SK-N-SH treated with all-trans-retinoic acid at 6 μM for 48 hours (cell line): ENCODE data around the gene RREB1.

Experiments used
- ATAC-seq: fragments of 200-7000 bp; cut with Tn5 transposase; 3 replicates; pipeline ENCODE4 v1.9.1; 2020; ENCODE audit warnings: mild to moderate bottlenecking, moderate library complexity
- ARNTL ChIP-seq: fragments of 450-650 bp; formaldehyde crosslinking; IDR thresholded peaks from 2 replicates; pipeline ENCODE4 v1.5.0; 2020; ENCODE audit warnings: low read depth, mild to moderate bottlenecking, moderate library complexity, borderline replicate concordance
- CREB5 ChIP-seq: fragments of 250-450 bp; sonication (Bioruptor Pico); IDR thresholded peaks from 2 replicates; pipeline ENCODE4 v1.5.1; 2020; ENCODE audit warnings: low read depth, mild to moderate bottlenecking, moderate library complexity
- CSDC2 ChIP-seq: fragments of 250-450 bp; sonication (Bioruptor Pico); IDR thresholded peaks from 2 replicates; pipeline ENCODE4 v1.5.0; 2020; ENCODE audit warnings: mild to moderate bottlenecking, moderate library complexity
- ESRRG ChIP-seq: fragments of 250-450 bp; sonication (Bioruptor Pico); IDR thresholded peaks from 2 replicates; pipeline ENCODE4 v1.6.1; 2021; ENCODE audit warnings: mild to moderate bottlenecking
- GLIS3 ChIP-seq: fragments of 250-450 bp; sonication (Bioruptor Pico); IDR thresholded peaks from 2 replicates; pipeline ENCODE4 v1.5.0; 2020; ENCODE audit warnings: mild to moderate bottlenecking, moderate library complexity
- ISL1 ChIP-seq: fragments of 250-450 bp; sonication (Bioruptor Pico); IDR thresholded peaks from 2 replicates; pipeline ENCODE4 v2.1.2; 2022; ENCODE audit warnings: mild to moderate bottlenecking, moderate library complexity
- POU6F1 ChIP-seq: fragments of 250-450 bp; sonication (Bioruptor Pico); IDR thresholded peaks from 2 replicates; pipeline ENCODE4 v1.8.0; 2021; ENCODE audit warnings: low read depth, mild to moderate bottlenecking, moderate library complexity, borderline replicate concordance
- PPARA ChIP-seq: fragments of 250-450 bp; sonication (Bioruptor Pico); IDR thresholded peaks from 2 replicates; pipeline ENCODE4 v1.5.0; 2020; ENCODE audit warnings: mild to moderate bottlenecking, borderline replicate concordance
- RARB ChIP-seq: fragments of 250-450 bp; sonication (Bioruptor Pico); IDR thresholded peaks from 2 replicates; pipeline ENCODE4 v1.8.0; 2021; ENCODE audit warnings: mild to moderate bottlenecking, moderate library complexity
- SNAI2 ChIP-seq: fragments of 250-450 bp; sonication (Bioruptor Pico); IDR thresholded peaks from 2 replicates; pipeline ENCODE4 v1.5.0; 2020; ENCODE audit warnings: mild to moderate bottlenecking, moderate library complexity
- TCF4 ChIP-seq: fragments of 250-450 bp; sonication (Bioruptor Pico); IDR thresholded peaks from 2 replicates; pipeline ENCODE4 v1.8.0; 2021; ENCODE audit warnings: mild to moderate bottlenecking, moderate library complexity, borderline replicate concordance
- TOX ChIP-seq: fragments of 250-450 bp; sonication (Bioruptor Pico); IDR thresholded peaks from 2 replicates; pipeline ENCODE4 v1.8.0; 2021; ENCODE audit warnings: mild to moderate bottlenecking, moderate library complexity, borderline replicate concordance
- TSHZ2 ChIP-seq: fragments of 250-450 bp; sonication (Bioruptor Pico); IDR thresholded peaks from 2 replicates; pipeline ENCODE4 v1.5.0; 2020; ENCODE audit warnings: mild to moderate bottlenecking, moderate library complexity
- ZC3H10 ChIP-seq: fragments of 250-450 bp; sonication (Bioruptor Pico); IDR thresholded peaks from 2 replicates; pipeline ENCODE4 v1.5.1; 2021; ENCODE audit warnings: mild to moderate bottlenecking, moderate library complexity
- ZFP3 ChIP-seq: fragments of 250-450 bp; sonication (Bioruptor Pico); IDR thresholded peaks from 2 replicates; pipeline ENCODE4 v1.5.0; 2020; ENCODE audit warnings: mild to moderate bottlenecking, moderate library complexity
- ZFP30 ChIP-seq: fragments of 450-650 bp; formaldehyde crosslinking; IDR thresholded peaks from 2 replicates; pipeline ENCODE4 v1.5.0; 2022; ENCODE audit warnings: mild to moderate bottlenecking, moderate library complexity
- ZNF565 ChIP-seq: fragments of 450-650 bp; formaldehyde crosslinking; conservative IDR thresholded peaks from 2 replicates; pipeline ENCODE4 v1.5.0; 2020; ENCODE audit warnings: low read depth, mild to moderate bottlenecking, moderate library complexity
- ZNF70 ChIP-seq: fragments of 450-650 bp; formaldehyde crosslinking; IDR thresholded peaks from 2 replicates; pipeline ENCODE4 v1.5.0; 2020; ENCODE audit warnings: mild to moderate bottlenecking, moderate library complexity
- ZNF8 ChIP-seq: fragments of 450-650 bp; formaldehyde crosslinking; IDR thresholded peaks from 2 replicates; pipeline ENCODE4 v1.5.0; 2020; ENCODE audit warnings: mild to moderate bottlenecking, moderate library complexity
- TF ChIP-seq, protein P1 (sequence below): fragments of 250-450 bp; sonication (Bioruptor Pico); IDR thresholded peaks from 2 replicates; pipeline ENCODE4 v1.5.1; 2021; ENCODE audit warnings: mild to moderate bottlenecking, moderate library complexity
- TF ChIP-seq, protein P2 (sequence below): fragments of 250-450 bp; sonication (Bioruptor Pico); IDR thresholded peaks from 2 replicates; pipeline ENCODE4 v1.8.0; 2020; ENCODE audit warnings: mild to moderate bottlenecking, moderate library complexity, borderline replicate concordance

Gene RREB1

GRCh38 chr6:7142228-7142801 is 34.6 kb downstream of the RREB1 start (continued):
- no peak for TF ChIP-seq POU6F1 (CRISPR knock-in tag)
- TF ChIP-seq PPARA (CRISPR knock-in tag), result no peak
- no peak for TF ChIP-seq ZNF70 (CRISPR knock-in tag)
- no peak for TF ChIP-seq TOX
- no peak for TF ChIP-seq ZNF565 (CRISPR knock-in tag)
- no peak for TF ChIP-seq ZFP30 (CRISPR knock-in tag)
- TF ChIP-seq ZC3H10 (CRISPR knock-in tag), result no peak
- no peak for TF ChIP-seq ISL1

GRCh38 chr6:7142918-7143475 is 35.2 kb downstream of the RREB1 start:
- no peak for ATAC-seq
- TF ChIP-seq ZC3H10 (CRISPR knock-in tag) (no peak), ARNTL (no peak), TCF4 (CRISPR knock-in tag) (no peak), ESRRG (CRISPR knock-in tag) (no peak), ZNF70 (CRISPR knock-in tag) (no peak), CREB5 (CRISPR knock-in tag) (no peak), ZNF8 (CRISPR knock-in tag) (no peak), GLIS3 (CRISPR knock-in tag) (no peak), ZFP3 (CRISPR knock-in tag) (no peak), ZFP30 (CRISPR knock-in tag) (no peak), CSDC2 (CRISPR knock-in tag) (no peak)
- TF ChIP-seq, protein P1, sequence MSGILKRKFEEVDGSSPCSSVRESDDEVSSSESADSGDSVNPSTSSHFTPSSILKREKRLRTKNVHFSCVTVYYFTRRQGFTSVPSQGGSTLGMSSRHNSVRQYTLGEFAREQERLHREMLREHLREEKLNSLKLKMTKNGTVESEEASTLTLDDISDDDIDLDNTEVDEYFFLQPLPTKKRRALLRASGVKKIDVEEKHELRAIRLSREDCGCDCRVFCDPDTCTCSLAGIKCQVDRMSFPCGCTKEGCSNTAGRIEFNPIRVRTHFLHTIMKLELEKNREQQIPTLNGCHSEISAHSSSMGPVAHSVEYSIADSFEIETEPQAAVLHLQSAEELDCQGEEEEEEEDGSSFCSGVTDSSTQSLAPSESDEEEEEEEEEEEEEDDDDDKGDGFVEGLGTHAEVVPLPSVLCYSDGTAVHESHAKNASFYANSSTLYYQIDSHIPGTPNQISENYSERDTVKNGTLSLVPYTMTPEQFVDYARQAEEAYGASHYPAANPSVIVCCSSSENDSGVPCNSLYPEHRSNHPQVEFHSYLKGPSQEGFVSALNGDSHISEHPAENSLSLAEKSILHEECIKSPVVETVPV (CRISPR knock-in tag), result no peak
- TF ChIP-seq, protein P2, sequence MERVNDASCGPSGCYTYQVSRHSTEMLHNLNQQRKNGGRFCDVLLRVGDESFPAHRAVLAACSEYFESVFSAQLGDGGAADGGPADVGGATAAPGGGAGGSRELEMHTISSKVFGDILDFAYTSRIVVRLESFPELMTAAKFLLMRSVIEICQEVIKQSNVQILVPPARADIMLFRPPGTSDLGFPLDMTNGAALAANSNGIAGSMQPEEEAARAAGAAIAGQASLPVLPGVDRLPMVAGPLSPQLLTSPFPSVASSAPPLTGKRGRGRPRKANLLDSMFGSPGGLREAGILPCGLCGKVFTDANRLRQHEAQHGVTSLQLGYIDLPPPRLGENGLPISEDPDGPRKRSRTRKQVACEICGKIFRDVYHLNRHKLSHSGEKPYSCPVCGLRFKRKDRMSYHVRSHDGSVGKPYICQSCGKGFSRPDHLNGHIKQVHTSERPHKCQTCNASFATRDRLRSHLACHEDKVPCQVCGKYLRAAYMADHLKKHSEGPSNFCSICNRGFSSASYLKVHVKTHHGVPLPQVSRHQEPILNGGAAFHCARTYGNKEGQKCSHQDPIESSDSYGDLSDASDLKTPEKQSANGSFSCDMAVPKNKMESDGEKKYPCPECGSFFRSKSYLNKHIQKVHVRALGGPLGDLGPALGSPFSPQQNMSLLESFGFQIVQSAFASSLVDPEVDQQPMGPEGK (CRISPR knock-in tag), result no peak

DNA sequence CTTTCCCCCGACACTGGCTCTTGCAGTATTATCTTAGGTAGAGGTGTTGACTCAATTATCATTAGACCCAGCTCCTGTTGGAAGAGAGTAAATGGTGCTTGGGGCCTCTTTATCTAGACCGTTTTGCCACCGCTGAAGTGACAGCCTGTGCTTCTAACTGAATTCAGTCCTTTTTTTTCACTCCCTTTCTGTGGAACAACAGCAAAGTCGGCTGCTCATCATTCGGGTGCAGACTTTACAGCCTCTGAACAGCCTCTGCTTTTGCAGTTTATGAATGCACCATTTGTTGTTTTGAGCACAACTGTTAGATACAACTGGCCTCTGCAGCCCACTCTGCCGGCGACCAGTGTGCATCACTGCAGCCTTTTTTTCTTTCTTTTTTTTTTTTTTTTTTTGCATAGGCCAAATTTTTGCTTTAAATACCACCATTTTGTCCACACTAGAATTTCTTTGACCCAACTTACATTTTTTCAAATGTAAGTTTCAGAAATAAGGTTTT is 35.8 kb downstream of the RREB1 start:
- TF ChIP-seq ZFP30 (CRISPR knock-in tag) (no peak), ZNF8 (CRISPR knock-in tag) (no peak), PPARA (CRISPR knock-in tag) (no peak), GLIS3 (CRISPR knock-in tag) (no peak), TCF4 (CRISPR knock-in tag) (no peak), SNAI2 (no peak), ZFP3 (CRISPR knock-in tag) (no peak), ARNTL (no peak), ZNF70 (CRISPR knock-in tag) (no peak), ISL1 (no peak), TOX (no peak), TSHZ2 (CRISPR knock-in tag) (no peak), CSDC2 (CRISPR knock-in tag) (no peak), ESRRG (CRISPR knock-in tag) (no peak), RARB (CRISPR knock-in tag) (no peak)
- TF ChIP-seq, protein P1 (CRISPR knock-in tag), result no peak
- TF ChIP-seq, protein P2 (CRISPR knock-in tag), result no peak
- ATAC-seq, result no peak
